NCI-H2107 treated with DMSO at 0.1 percent for 48 hours (cell line): ENCODE data around the gene MGME1.
"Not testable (repeated sequence)": the region's sequence is repeated elsewhere in the genome, so short reads cannot be mapped to it uniquely, and the experiment has no call there.

ENCODE experiments used
- DNase-seq: peaks from one replicate; lab custom pipeline; 2025; ENCODE audit not compliant: unreplicated experiment; lab: John Stamatoyannopoulos, UW

The MGME1 gene

GRCh38 chr20:18018100-18018499 is 49.3 kb downstream of the MGME1 start:
- no peak for DNase-seq

- DNase-seq = no peak
These were observed 50.2 kb downstream of the MGME1 start for GRCh38 chr20:18019068-18019467.

- no peak for DNase-seq
These were observed 52.1 kb downstream of the MGME1 start for GRCh38 chr20:18020931-18021330.

GRCh38 chr20:18024606-18025127 is 55.8 kb downstream of the MGME1 start:
- no peak for DNase-seq

GRCh38 chr20:18027011-18027410 is 58.2 kb downstream of the MGME1 start:
- not testable (repeated sequence) for DNase-seq

GRCh38 chr20:18030020-18030419 is 61.2 kb downstream of the MGME1 start:
- no peak for DNase-seq

GRCh38 chr20:18031050-18031449 is 62.2 kb downstream of the MGME1 start:
- DNase-seq = no peak

- DNase-seq = no peak
These were observed 63.2 kb downstream of the MGME1 start for GRCh38 chr20:18031888-18032509.

GRCh38 chr20:18032977-18033892 is 64.4 kb downstream of the MGME1 start:
- DNase-seq = no peak

- DNase-seq = no peak
These were observed 65.2 kb downstream of the MGME1 start for GRCh38 chr20:18034039-18034438.

GRCh38 chr20:18039063-18039462 is 70.2 kb downstream of the MGME1 start:
- no peak for DNase-seq
